Stimulated activated effector memory CD8-positive, alpha-beta T cell treated with anti-CD3 and anti-CD28 coated beads, Interleukin-12 subunit alpha, Interleukin-12 subunit beta, amount 100 ng/mL, for 72 hours (primary cell): ENCODE measurements around the gene NUPR1.
"Not testable (repeated sequence)": the region's sequence is repeated elsewhere in the genome, so short reads cannot be mapped to it uniquely, and the experiment has no call there.

Source experiments
- ATAC-seq: fragments of 150-1000 bp; cut with Tn5 transposase; 2 replicates; pipeline ENCODE4 v1.10.0; 2021
- DNase-seq, 2 donors: peaks; one replicate each; pipeline ENCODE4 v3.0.0; 2021 to 2022; ENCODE audit warnings: low spot score in 2 of 2
- H3K27ac Mint-ChIP-seq: one replicate; pipeline ENCODE4 v1.8.0; 2022; ENCODE audit warnings: mild to moderate bottlenecking, mixed read lengths
- H3K36me3 Mint-ChIP-seq: one replicate; pipeline ENCODE4 v1.8.0; 2022; ENCODE audit warnings: mild to moderate bottlenecking, mixed read lengths
- H3K4me1 Mint-ChIP-seq: one replicate; pipeline ENCODE4 v1.8.0; 2022; ENCODE audit warnings: mixed read lengths
- H3K4me3 Mint-ChIP-seq: one replicate; pipeline ENCODE4 v1.8.0; 2022; ENCODE audit warnings: mild to moderate bottlenecking, mixed read lengths
- H3K9me3 Mint-ChIP-seq: one replicate; pipeline ENCODE4 v1.8.0; 2022; ENCODE audit warnings: mixed read lengths

NUPR1 gene

DNA sequence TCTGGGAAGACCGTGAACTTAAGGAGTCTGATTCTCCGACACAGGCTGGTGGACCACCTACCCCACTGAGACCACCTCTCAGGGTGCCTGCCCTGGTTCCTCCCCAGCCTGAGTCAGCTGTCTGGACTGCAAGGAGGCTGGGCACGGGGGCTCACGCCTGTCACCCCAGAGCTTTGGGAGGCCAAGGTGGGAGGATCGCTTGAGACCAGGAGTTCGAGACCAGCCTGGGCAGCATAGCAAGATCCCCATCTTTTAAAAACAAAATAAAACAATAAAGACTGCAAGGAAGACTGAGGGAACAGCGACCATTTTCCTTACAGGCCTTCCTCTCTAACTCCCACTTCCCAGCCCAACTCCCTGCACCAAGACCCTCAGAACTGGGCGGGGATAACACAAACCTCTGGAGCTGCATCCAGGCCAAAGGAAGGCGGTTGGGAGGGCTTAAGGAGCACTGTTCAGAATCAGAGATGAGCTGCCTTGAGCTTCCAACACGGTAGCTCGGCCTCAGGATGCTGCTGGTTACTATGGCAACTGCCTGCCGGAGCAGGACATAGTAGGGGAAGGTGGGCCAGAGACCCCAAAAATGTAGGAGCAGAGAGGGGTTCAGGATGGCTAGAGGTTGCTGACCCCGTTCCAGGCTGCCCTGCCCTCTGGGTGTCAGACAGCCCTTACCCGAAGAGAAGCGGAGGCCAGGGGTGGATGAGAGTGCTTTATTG lies 40.0 kb downstream of the NUPR1 start:
- H3K36me3 Mint-ChIP-seq = peaks cover 24% of the 10 kb centered on the region
- H3K4me3 Mint-ChIP-seq = no peak overlapping the region
- ATAC-seq = no peak
- H3K9me3 Mint-ChIP-seq = no peaks in the 10 kb centered on the region
- DNase-seq = no peak
- H3K27ac Mint-ChIP-seq = peak overlapping the region; percentile 35
- H3K4me1 Mint-ChIP-seq = peaks cover 38% of the 10 kb centered on the region

DNA sequence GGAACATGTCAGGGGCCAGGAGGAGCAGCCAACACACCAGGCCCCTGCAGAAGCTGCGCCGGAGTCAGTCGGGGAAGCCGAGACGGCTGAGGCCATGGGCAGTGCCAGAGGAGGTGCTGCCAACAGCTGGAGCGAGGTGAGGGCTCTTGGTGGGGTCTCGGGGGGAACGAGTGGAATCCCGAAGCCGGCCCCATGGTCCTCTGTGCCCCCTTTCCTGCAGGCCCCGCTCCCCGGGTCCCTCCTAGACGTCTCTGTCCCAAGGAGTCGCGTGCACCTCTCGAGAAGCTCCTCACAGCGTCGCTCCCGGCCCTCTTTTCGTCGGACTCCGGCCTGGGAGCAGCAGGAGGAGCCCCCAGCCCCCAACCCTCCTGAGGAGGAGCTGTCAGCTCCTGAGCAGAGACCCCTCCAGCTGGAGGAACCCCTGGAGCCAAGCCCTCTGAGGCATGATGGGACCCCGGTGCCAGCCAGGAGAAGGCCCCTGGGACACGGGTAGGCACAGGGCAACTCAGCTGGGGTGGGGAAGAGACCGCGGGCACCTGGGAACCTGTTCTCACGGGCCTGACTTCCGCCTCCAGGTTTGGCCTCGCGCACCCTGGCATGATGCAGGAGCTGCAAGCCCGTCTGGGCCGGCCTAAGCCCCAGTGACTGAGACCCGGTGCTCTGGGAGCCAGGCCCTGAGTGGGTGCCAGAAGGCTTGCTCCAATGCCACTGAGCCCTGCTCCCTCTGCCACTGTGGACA lies 40.7 kb downstream of the NUPR1 start:
- Mint-ChIP-seq H3K9me3 (no peaks in the 10 kb centered on the region), H3K4me1 (peaks cover 46% of the 10 kb centered on the region), H3K27ac (peak overlapping the region; percentile 100), H3K36me3 (peaks cover 25% of the 10 kb centered on the region), H3K4me3 (no peak overlapping the region)
- no peak for DNase-seq
- no peak for ATAC-seq

- peaks cover 48% of the 10 kb centered on the region for H3K4me1 Mint-ChIP-seq
- H3K36me3 Mint-ChIP-seq = peaks cover 25% of the 10 kb centered on the region
- no peak for ATAC-seq
- peak overlapping the region; percentile 95 for H3K4me3 Mint-ChIP-seq
- H3K9me3 Mint-ChIP-seq = no peaks in the 10 kb centered on the region
- DNase-seq = no peak
- H3K27ac Mint-ChIP-seq = peak overlapping the region; percentile 100
These were observed 41.4 kb downstream of the NUPR1 start for GRCh38 chr16:28497386-28497785.

DNA sequence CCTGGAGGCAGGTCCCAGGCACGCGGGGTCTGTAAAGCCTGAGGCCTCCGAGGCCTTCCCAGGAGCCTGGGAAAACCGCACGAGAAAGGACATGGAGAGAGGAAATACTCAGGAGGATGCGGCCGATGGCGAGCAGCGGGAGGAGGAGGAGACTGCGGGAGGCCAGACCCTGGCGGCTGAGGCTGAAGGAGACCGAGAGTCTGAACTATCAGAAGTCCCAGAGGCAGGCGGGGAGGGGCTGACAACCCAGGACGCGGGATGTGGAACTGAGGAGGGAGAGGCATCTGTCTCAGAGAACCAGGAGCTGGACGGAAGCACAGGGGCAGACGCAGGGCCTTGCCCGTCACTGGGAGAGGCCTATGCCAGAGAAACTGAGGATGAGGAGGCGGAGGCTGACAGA lies 41.9 kb downstream of the NUPR1 start:
- peaks cover 52% of the 10 kb centered on the region for H3K4me1 Mint-ChIP-seq
- no peaks in the 10 kb centered on the region for H3K9me3 Mint-ChIP-seq
- H3K4me3 Mint-ChIP-seq = peak overlapping the region; percentile 95

GRCh38 chr16:28495795-28496749 lies 42.7 kb downstream of the NUPR1 start:
- Mint-ChIP-seq H3K9me3 (no peaks in the 10 kb centered on the region), H3K27ac (peak overlapping the region; percentile 100), H3K4me3 (peak overlapping the region; percentile 95), H3K4me1 (peaks cover 60% of the 10 kb centered on the region), H3K36me3 (peaks cover 36% of the 10 kb centered on the region)
- DNase-seq (no peak), ATAC-seq (no peak)

More for the DNA sequence above, 41.9 kb downstream of the NUPR1 start:
- Mint-ChIP-seq H3K27ac (peak overlapping the region; percentile 100), H3K36me3 (peaks cover 30% of the 10 kb centered on the region)
- no peak for DNase-seq
- no peak for ATAC-seq

- Mint-ChIP-seq H3K4me3 (peak overlapping the region; percentile 95), H3K36me3 (peaks cover 42% of the 10 kb centered on the region), H3K4me1 (peaks cover 61% of the 10 kb centered on the region), H3K9me3 (no peaks in the 10 kb centered on the region), H3K27ac (peak overlapping the region; percentile 100)
- no peak for ATAC-seq
- no peak for DNase-seq
These were observed 43.5 kb downstream of the NUPR1 start for GRCh38 chr16:28495098-28495793.

- ATAC-seq (peak; percentile 89), DNase-seq (peak; percentile 66 to 92)
- Mint-ChIP-seq H3K4me1 (peaks cover 65% of the 10 kb centered on the region), H3K36me3 (peaks cover 52% of the 10 kb centered on the region), H3K27ac (peak within 1 kb of the TSS; percentile 100), H3K9me3 (no peaks in the 10 kb centered on the region), H3K4me3 (peak within 1 kb of the TSS; percentile 95)
These were observed 44.5 kb downstream of the NUPR1 start, which contains the start of gene APOBR for GRCh38 chr16:28494121-28494851. Gene APOBR, plus strand, starts transcription at chr16:28494643. Its CDS starts 39 bp downstream, at chr16:28494682.

DNA sequence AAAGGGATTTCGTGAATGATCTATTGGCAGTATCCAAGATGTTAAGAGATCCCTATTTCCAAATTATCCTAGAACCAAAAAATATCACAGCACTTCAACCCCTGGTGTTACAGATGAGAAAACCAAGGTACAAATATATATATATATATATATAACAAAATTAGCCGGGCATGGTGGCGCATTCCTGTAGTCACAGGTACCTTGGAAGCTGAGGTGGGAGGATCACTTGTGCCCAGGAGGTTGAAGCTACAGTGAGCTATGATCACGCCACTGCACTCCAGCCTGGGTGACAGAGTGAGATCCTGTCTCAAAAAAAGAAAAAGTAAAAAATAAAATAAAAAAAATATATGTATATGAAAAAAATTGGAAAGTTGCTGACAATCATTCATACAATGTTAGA lies 46.3 kb downstream of the NUPR1 start:
- no peak for DNase-seq
- Mint-ChIP-seq H3K27ac (peak overlapping the region; percentile 99), H3K9me3 (no peaks in the 10 kb centered on the region), H3K36me3 (peaks cover 60% of the 10 kb centered on the region), H3K4me1 (peaks cover 76% of the 10 kb centered on the region), H3K4me3 (peak overlapping the region; percentile 95)
- ATAC-seq = no peak

- Mint-ChIP-seq H3K27ac (peak within 1 kb of the TSS; percentile 100), H3K36me3 (peaks cover 64% of the 10 kb centered on the region), H3K4me1 (peaks cover 76% of the 10 kb centered on the region), H3K4me3 (peak within 1 kb of the TSS; percentile 95), H3K9me3 (no peaks in the 10 kb centered on the region)
- ATAC-seq (peak; percentile 79), DNase-seq (peak; percentile 77 to 95)
These were observed 46.8 kb downstream of the NUPR1 start, which contains the start of gene CLN3 for GRCh38 chr16:28491970-28492474. Gene CLN3, minus strand, starts transcription at chr16:28492074. Its CDS starts 315 bp downstream, at chr16:28491759.

- peak in 1 of 2 donors; percentile 20 for DNase-seq
- peaks cover 64% of the 10 kb centered on the region for H3K36me3 Mint-ChIP-seq
- peaks cover 73% of the 10 kb centered on the region for H3K4me1 Mint-ChIP-seq
These were observed 47.4 kb downstream of the NUPR1 start for GRCh38 chr16:28491230-28491969.

DNA sequence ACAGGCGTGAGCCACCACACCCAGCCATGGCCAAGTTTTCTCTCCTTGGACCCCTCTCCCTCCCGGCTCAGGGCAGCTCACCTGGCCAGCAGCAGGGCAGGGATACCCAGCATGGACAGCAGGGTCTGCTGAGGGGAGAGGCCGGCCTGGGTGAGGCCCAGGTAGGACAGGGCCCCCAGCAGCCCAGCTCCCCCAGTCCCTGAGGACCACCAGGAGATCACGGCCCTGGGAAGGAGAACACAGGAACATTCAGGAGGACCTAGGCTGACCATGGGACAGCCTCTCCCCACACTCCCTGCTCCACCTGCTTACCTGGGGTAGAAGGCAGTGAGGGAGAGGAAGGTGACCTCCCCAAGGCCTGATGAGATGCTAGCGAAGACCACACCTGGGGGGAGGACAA lies 52.5 kb downstream of the NUPR1 start:
- H3K27ac Mint-ChIP-seq = peak overlapping the region; percentile 84
- ATAC-seq = no peak
- H3K4me1 Mint-ChIP-seq = peaks cover 28% of the 10 kb centered on the region
- H3K36me3 Mint-ChIP-seq = peaks cover 86% of the 10 kb centered on the region
- H3K4me3 Mint-ChIP-seq = no peak overlapping the region
- H3K9me3 Mint-ChIP-seq = no peaks in the 10 kb centered on the region
- DNase-seq = no peak

More at GRCh38 chr16:28491230-28491969, 47.4 kb downstream of the NUPR1 start:
- Mint-ChIP-seq H3K4me3 (peak overlapping the region; percentile 95), H3K9me3 (no peaks in the 10 kb centered on the region), H3K27ac (peak overlapping the region; percentile 99)
- no peak for ATAC-seq

DNA sequence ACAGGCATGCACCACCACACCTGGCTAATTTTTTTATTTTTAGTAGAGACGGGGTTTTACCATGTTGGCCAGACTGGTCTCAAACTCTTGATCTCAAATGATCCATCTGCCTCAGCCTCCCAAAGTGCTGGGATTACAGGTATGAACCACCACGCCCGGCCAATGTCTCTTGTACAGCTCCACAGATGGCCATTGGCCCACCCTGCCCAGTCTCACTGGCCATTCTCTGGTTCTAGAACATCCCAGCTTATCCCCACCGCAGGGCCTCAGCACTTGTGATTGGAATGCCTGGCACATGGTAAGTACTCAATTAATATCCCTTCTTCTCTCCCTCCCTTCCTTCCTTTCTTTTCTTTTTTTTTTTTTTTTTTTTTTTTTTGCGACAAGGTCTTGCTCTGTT lies 55.4 kb downstream of the NUPR1 start:
- H3K4me3 Mint-ChIP-seq, ATAC-seq, H3K9me3 Mint-ChIP-seq, DNase-seq: not testable (repeated sequence)
- H3K36me3 Mint-ChIP-seq = peaks cover 89% of the 10 kb centered on the region
- peak overlapping the region; percentile 79 for H3K27ac Mint-ChIP-seq
- peaks cover 12% of the 10 kb centered on the region for H3K4me1 Mint-ChIP-seq
